K562 (cell line): Measurements from ENCODE around the gene DEPP1. TPM values are rescaled to one million over a fixed set of nuclear protein-coding genes. Genes with fewer than 3 reads are reported as not detected.

Source experiments
- ARID1B ChIP-seq: fragments of 450-650 bp; IDR thresholded peaks from 2 replicates; pipeline ENCODE4 v1.6.1; 2016; ENCODE audit warnings: antibody characterized with exemption, mild to moderate bottlenecking, inconsistent platforms
- CHD2 ChIP-seq: IDR thresholded peaks from 2 replicates; pipeline ENCODE4 v1.6.1; 2011; ENCODE audit warnings: low read depth, low read length
- CTCF ChIP-seq, 3 experiments: IDR thresholded peaks in 2 of 3; conservative IDR thresholded peaks in 1 of 3; 2 replicates each; pipeline ENCODE4 v1.5.1; 2011 to 2012; ENCODE audit warnings: low read length in 3 of 3, mild to moderate bottlenecking in 3 of 3, control low read depth in 2 of 3, improper control_type of control experiment in 1 of 3, inconsistent platforms in 1 of 3, low read depth in 1 of 3, mixed read lengths in 1 of 3, moderate library complexity in 1 of 3; ENCODE audit not compliant: insufficient read depth in 2 of 3
- DMBX1 ChIP-seq: fragments of 250-450 bp; sonication (Bioruptor Pico); IDR thresholded peaks from 2 replicates; pipeline ENCODE4 v1.8.0; 2022; ENCODE audit warnings: inconsistent platforms, mild to moderate bottlenecking, moderate library complexity, borderline replicate concordance
- EGR1 ChIP-seq: fragments of 450-650 bp; conservative IDR thresholded peaks from 2 replicates; pipeline ENCODE4 v1.6.1; 2017; ENCODE audit warnings: mild to moderate bottlenecking
- ESRRB ChIP-seq: fragments of 250-450 bp; sonication (Bioruptor Pico); IDR thresholded peaks from 2 replicates; pipeline ENCODE4 v1.5.0; 2020; ENCODE audit warnings: mild to moderate bottlenecking, moderate library complexity, borderline replicate concordance
- FOXJ2 ChIP-seq: fragments of 200-800 bp; sonication (Bioruptor generic); IDR thresholded peaks from 2 replicates; pipeline ENCODE4 v1.6.1; 2016; ENCODE audit warnings: missing genetic modification characterization, missing compliant biosample characterization
- HDAC1 ChIP-seq, 2 experiments: fragments of 450-650 bp; IDR thresholded peaks; 2 replicates each; pipeline ENCODE4 v1.6.1; 2016 to 2017; ENCODE audit warnings: inconsistent platforms in 1 of 2, mild to moderate bottlenecking in 1 of 2, moderate library complexity in 1 of 2
- HNRNPL ChIP-seq: fragments of 200-400 bp; formaldehyde crosslinking; IDR thresholded peaks from 2 replicates; pipeline ENCODE4 v1.6.1; 2017; ENCODE audit warnings: low read depth, mild to moderate bottlenecking, low read length
- NCOA1 ChIP-seq: fragments of 450-650 bp; IDR thresholded peaks from 2 replicates; pipeline ENCODE4 v1.6.1; 2016; ENCODE audit warnings: low read depth
- NONO ChIP-seq, 2 experiments: fragments of 200-400 bp in 1 of 2; fragments of 450-650 bp in 1 of 2; formaldehyde crosslinking in 1 of 2; IDR thresholded peaks; 2 replicates each; pipeline ENCODE4 v1.6.1; 2017; ENCODE audit warnings: low read depth in 2 of 2, mild to moderate bottlenecking in 2 of 2, moderate library complexity in 2 of 2, low read length in 1 of 2
- SMAD1 ChIP-seq: fragments of 150-350 bp; IDR thresholded peaks from 2 replicates; pipeline ENCODE4 v1.6.1; 2014; ENCODE audit warnings: low read length, low read depth; ENCODE audit not compliant: partially characterized antibody
- STAT6 ChIP-seq: sonication (generic); formaldehyde crosslinking; IDR thresholded peaks from 2 replicates; pipeline ENCODE4 v1.8.1; 2023; ENCODE audit warnings: mild to moderate bottlenecking, missing genetic modification reagents
- TAF7 ChIP-seq: fragments of 450-650 bp; IDR thresholded peaks from 2 replicates; pipeline ENCODE4 v1.6.1; 2016; ENCODE audit warnings: missing genetic modification characterization, missing compliant biosample characterization
- U2AF1 ChIP-seq: fragments of 200-400 bp; formaldehyde crosslinking; optimal IDR thresholded peaks from 2 replicates; pipeline ENCODE3; 2017; ENCODE audit warnings: mild to moderate bottlenecking, low read depth, low read length, moderate library complexity
- ZBTB7A ChIP-seq: IDR thresholded peaks from 2 replicates; pipeline ENCODE4 v1.6.1; 2011; ENCODE audit warnings: low read depth, mild to moderate bottlenecking, low read length, moderate library complexity, borderline replicate concordance; ENCODE audit not compliant: control insufficient read depth
- ZNF175 ChIP-seq: fragments of 200-800 bp; sonication (Bioruptor generic); IDR thresholded peaks from 2 replicates; pipeline ENCODE4 v1.6.1; 2016; ENCODE audit warnings: low read depth, mild to moderate bottlenecking, missing genetic modification characterization, missing compliant biosample characterization
- polyA plus RNA-seq, 8 experiments: library from polyadenylated mRNA; depleted of rRNA in 4 of 8; stranded (reverse) in 5 of 8; unstranded in 3 of 8; fragments of >200 nt; fragmentation: Nextera tagmentation in 2 of 8; fragmentation: Illumina TruSeq in 1 of 8; extraction: Ambion mirVana in 2 of 8; extraction: Trizol in 1 of 8; gene quantifications; 2 replicates each; pipeline versions ENCODE4 v1.2.1 to v1.2.3, GENCODE V29; 2011 to 2014; ENCODE audit warnings: inconsistent platforms in 1 of 8, missing spikeins in 1 of 8
- total RNA-seq, 7 experiments: library from RNA; depleted of rRNA in 6 of 7; stranded (reverse); fragments of >200 nt in 6 of 7; fragmentation: Illumina TruSeq in 2 of 7; extraction: Trizol in 2 of 7; gene quantifications; 2 replicates each; pipeline versions ENCODE4 v1.2.1 to v1.2.3, GENCODE V29; 2011 to 2021; ENCODE audit warnings: low replicate concordance in 1 of 7
- TF ChIP-seq, protein P1 (sequence below), 2 experiments: fragments of 450-650 bp in 1 of 2; IDR thresholded peaks; 2 replicates each; pipeline ENCODE4 v1.6.1; 2011 to 2017; ENCODE audit warnings: low read depth in 2 of 2, antibody characterized with exemption in 1 of 2, borderline replicate concordance in 1 of 2, low read length in 1 of 2, mild to moderate bottlenecking in 1 of 2, mixed read lengths in 1 of 2; ENCODE audit not compliant: control insufficient read depth in 1 of 2

DEPP1 gene
- total and polyA plus RNA-seq, 9 of the 15 experiments (the other 6 are each of a cell fraction or from before 2014, with no cell fraction given), result 0.04 to 0.54 (median 0.20) TPM; not detected in 1

DNA sequence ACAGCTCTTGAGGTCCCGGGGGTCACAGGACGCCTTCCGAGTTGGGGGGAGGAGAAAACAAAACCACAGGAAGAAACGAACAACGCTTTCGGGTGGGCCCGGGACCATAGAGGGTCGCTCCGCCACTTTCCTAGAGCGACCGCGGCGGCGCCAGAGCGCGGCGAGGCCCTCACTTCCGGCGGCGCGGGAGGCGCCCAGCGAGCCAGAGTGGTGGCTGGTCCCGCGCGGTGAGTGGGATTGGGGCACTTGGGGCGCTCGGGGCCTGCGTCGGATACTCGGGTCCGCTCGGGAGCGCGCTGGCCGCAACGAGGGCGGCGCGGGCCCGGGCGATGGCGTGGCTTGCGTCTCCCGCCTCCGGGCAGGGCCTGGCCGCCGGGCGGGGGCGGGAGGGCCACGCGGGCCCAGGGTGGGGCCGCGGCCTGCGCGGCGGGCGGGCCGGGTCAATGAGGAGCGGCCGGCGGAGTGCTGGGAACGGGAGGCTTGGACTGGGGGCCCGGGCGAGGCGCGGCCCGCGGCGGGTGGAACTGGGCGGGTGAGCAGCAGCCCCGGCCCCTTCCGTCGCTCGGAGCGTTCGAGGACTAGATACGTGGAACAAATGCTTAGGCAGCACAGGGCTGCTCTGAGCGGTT lies 22.3 kb upstream of the DEPP1 start, which contains the start of gene ZNF22 (continued):
- TF ChIP-seq DMBX1 (CRISPR knock-in tag) (peak; percentile 28; the same call in 1 of the 2 replicates), CHD2 (peak; percentile 47; the same call in 1 of the 2 replicates), NCOA1 (no peak), ZBTB7A (peak; percentile 95; the same call in 1 of the 2 replicates), TAF7 (tag) (peak; percentile 59), ESRRB (no peak), CTCF (IDR thresholded peaks at IDR 0.05 in 2 of 3, conservative IDR thresholded peaks at IDR 0.05 in 1 of 3; ENCODE audit: insufficient read depth in 2 of 3, low read depth in 1 of 3, low read length in 3 of 3) (0 out of 6 replicates have a peak, but pooled peaks of 1 of the 3 experiments have one; percentile 10), SMAD1 (peak; percentile 27), HNRNPL (0 out of 2 replicates have a peak, but pooled peaks have one; percentile 27), HDAC1 (IDR thresholded peaks at IDR 0.05) (0 out of 4 replicates have a peak, but pooled peaks of 1 of the 2 experiments have one; percentile 16), EGR1 (peak; percentile 29; the same call in 1 of the 2 replicates), NONO (IDR thresholded peaks at IDR 0.05; ENCODE audit: low read depth in 2 of 2, low read length in 1 of 2) (peak; percentile 78 to 93; a peak in 3 of 4 replicates), FOXJ2 (0 out of 2 replicates have a peak, but pooled peaks have one; percentile 16), ZNF175 (CRISPR knock-in tag) (0 out of 2 replicates have a peak, but pooled peaks have one; percentile 61), ARID1B (peak; percentile 15; the same call in 1 of the 2 replicates), STAT6 (CRISPR knock-in tag) (no peak), U2AF1 (peak; percentile 78)
- TF ChIP-seq, protein P1, sequence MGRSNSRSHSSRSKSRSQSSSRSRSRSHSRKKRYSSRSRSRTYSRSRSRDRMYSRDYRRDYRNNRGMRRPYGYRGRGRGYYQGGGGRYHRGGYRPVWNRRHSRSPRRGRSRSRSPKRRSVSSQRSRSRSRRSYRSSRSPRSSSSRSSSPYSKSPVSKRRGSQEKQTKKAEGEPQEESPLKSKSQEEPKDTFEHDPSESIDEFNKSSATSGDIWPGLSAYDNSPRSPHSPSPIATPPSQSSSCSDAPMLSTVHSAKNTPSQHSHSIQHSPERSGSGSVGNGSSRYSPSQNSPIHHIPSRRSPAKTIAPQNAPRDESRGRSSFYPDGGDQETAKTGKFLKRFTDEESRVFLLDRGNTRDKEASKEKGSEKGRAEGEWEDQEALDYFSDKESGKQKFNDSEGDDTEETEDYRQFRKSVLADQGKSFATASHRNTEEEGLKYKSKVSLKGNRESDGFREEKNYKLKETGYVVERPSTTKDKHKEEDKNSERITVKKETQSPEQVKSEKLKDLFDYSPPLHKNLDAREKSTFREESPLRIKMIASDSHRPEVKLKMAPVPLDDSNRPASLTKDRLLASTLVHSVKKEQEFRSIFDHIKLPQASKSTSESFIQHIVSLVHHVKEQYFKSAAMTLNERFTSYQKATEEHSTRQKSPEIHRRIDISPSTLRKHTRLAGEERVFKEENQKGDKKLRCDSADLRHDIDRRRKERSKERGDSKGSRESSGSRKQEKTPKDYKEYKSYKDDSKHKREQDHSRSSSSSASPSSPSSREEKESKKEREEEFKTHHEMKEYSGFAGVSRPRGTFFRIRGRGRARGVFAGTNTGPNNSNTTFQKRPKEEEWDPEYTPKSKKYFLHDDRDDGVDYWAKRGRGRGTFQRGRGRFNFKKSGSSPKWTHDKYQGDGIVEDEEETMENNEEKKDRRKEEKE (IDR thresholded peaks at IDR 0.05; ENCODE audit: borderline replicate concordance in 1 of 2, control insufficient read depth in 1 of 2, low read depth in 2 of 2, low read length in 1 of 2), result no peak
